ENCODE measurements around the gene CCNI2. TPM values are rescaled to one million over a fixed set of nuclear protein-coding genes. Genes with fewer than 3 reads are reported as not detected.

Gene CCNI2
- total and polyA plus RNA-seq, 3 donors from 2014 or later, result 1.1 to 4.5 (median 2.7) TPM

GRCh38 chr5:132734687-132735086, 12.5 kb upstream of the CCNI2 start:
- no peaks in the 10 kb centered on the region for H3K9me3 ChIP-seq
- WGBS, 2 donors, result 76 to 84% methylated on average over 2 of the region's 2 CpGs
- no peak overlapping the region for H3K4me3 ChIP-seq
- TF ChIP-seq, protein P1, sequence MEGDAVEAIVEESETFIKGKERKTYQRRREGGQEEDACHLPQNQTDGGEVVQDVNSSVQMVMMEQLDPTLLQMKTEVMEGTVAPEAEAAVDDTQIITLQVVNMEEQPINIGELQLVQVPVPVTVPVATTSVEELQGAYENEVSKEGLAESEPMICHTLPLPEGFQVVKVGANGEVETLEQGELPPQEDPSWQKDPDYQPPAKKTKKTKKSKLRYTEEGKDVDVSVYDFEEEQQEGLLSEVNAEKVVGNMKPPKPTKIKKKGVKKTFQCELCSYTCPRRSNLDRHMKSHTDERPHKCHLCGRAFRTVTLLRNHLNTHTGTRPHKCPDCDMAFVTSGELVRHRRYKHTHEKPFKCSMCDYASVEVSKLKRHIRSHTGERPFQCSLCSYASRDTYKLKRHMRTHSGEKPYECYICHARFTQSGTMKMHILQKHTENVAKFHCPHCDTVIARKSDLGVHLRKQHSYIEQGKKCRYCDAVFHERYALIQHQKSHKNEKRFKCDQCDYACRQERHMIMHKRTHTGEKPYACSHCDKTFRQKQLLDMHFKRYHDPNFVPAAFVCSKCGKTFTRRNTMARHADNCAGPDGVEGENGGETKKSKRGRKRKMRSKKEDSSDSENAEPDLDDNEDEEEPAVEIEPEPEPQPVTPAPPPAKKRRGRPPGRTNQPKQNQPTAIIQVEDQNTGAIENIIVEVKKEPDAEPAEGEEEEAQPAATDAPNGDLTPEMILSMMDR (IDR thresholded peaks at IDR 0.05), result no peak
- no peak for TF ChIP-seq POLR2A (IDR thresholded peaks at IDR 0.05)
- intact Hi-C loops (cut with DNase I; ENCODE audit: low total_unique reads), result no loop called here
- no peaks in the 10 kb centered on the region for H3K36me3 ChIP-seq (ENCODE audit: low read depth, missing control alignments)
- H3K27ac ChIP-seq, result no peak overlapping the region
- H3K27me3 ChIP-seq, result no peaks in the 10 kb centered on the region
- peaks cover 7% of the 10 kb centered on the region for H3K4me1 ChIP-seq
- no peak for DNase-seq

- peaks cover 7% of the 10 kb centered on the region for H3K4me1 ChIP-seq
- H3K27me3 ChIP-seq, result no peaks in the 10 kb centered on the region
- TF ChIP-seq POLR2A (IDR thresholded peaks at IDR 0.05), result no peak
- TF ChIP-seq, protein P1 (IDR thresholded peaks at IDR 0.05), result peak; percentile 13 to 26 (median 16)
- H3K4me3 ChIP-seq, result peak within 1 kb of the TSS; percentile 79 to 86
- H3K27ac ChIP-seq, result peak within 1 kb of the TSS; percentile 47 to 80
- intact Hi-C loops (cut with DNase I; ENCODE audit: low total_unique reads), result no loop called here
- H3K36me3 ChIP-seq (ENCODE audit: low read depth, missing control alignments), result no peaks in the 10 kb centered on the region
- WGBS, 2 donors, result 1% methylated on average over 15 to 61 of the region's 81 CpGs
- no peaks in the 10 kb centered on the region for H3K9me3 ChIP-seq
- DNase-seq, result peak; percentile 96
These were observed 10.1 kb upstream of the CCNI2 start, which contains the start of gene KIF3A for GRCh38 chr5:132736853-132737833. TSS of gene KIF3A (minus strand) at chr5:132737546. CDS start at chr5:132737419, 127 bp downstream.

DNA sequence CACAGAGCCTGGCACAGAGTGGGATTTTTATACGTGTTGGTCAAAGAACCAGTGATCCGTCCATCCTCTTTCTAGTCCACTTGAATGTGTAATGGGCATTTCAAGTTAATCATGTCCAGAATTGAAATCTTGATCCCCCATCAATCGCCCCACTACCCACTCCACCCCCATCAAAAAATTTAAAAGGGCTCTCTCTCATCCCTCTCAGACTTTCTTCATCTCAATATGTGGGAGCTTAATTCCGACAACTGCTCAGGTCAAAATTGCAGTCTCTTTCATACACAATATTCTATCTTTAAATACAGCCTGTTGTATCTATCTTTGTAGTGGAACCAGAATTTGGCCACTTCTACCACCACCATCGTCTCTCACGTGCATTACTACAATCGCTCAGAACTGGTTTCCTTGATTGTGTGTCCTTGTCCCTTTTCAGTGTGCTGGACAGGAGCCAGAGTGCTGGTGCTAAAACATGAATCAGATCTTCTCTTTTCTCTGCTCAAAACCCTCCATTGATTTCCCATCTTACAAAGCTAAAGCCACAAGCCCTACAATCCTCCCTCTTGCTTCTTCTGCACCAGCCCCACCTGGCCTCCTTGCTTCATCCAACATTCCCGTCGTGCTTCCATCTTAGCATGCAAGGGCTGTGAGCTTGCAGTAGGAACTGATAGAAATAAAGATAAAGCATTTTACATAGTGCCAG, 9.1 kb upstream of the CCNI2 start:
- peaks cover 7% of the 10 kb centered on the region for H3K4me1 ChIP-seq
- 40 to 43% methylated on average over 9 of the region's 9 CpGs for WGBS, 2 donors
- no peak for DNase-seq
- no peaks in the 10 kb centered on the region for H3K36me3 ChIP-seq (ENCODE audit: low read depth, missing control alignments)
- intact Hi-C loops (cut with DNase I; ENCODE audit: low total_unique reads), result no loop called here
- H3K27me3 ChIP-seq, result no peaks in the 10 kb centered on the region
- peak overlapping the region in 1 of 2 donors; percentile 79 for H3K4me3 ChIP-seq
- H3K9me3 ChIP-seq, result no peaks in the 10 kb centered on the region
- TF ChIP-seq, protein P1 (IDR thresholded peaks at IDR 0.05), result no peak
- TF ChIP-seq POLR2A (IDR thresholded peaks at IDR 0.05), result no peak
- peak overlapping the region in 1 of 2 donors; percentile 80 for H3K27ac ChIP-seq

- Histone ChIP-seq H3K27me3 (no peaks in the 10 kb centered on the region), H3K4me1 (peaks cover 7% of the 10 kb centered on the region), H3K9me3 (no peaks in the 10 kb centered on the region), H3K36me3 (ENCODE audit: low read depth, missing control alignments) (no peaks in the 10 kb centered on the region), H3K4me3 (no peak overlapping the region), H3K27ac (no peak overlapping the region)
- WGBS, 2 donors, result 79 to 88% methylated on average over 1 of the region's 1 CpG
- DNase-seq, result no peak
- TF ChIP-seq POLR2A (IDR thresholded peaks at IDR 0.05), result no peak
- TF ChIP-seq, protein P1 (IDR thresholded peaks at IDR 0.05), result no peak
- intact Hi-C loops (cut with DNase I; ENCODE audit: low total_unique reads), result no loop called here
These were observed 8.0 kb upstream of the CCNI2 start for GRCh38 chr5:132739232-132739631.

Measured in testis (tissue), 3 donors.